Breast epithelium (tissue), 4 donors: ENCODE data around the gene KCNK7. TPM values are rescaled to one million over a fixed set of nuclear protein-coding genes. Genes with fewer than 3 reads are reported as not detected.

ENCODE experiments used
- DNase-seq, 2 donors: peaks; one replicate each; pipeline ENCODE4 v3.0.0-alpha.2; 2019; ENCODE audit warnings: low spot score in 2 of 2
- H3K27ac ChIP-seq, 2 donors: fragments of 200-600 bp; sonication (generic) in 1 of 2; one replicate each; pipeline ENCODE4 v1.5.1; 2016 to 2019; ENCODE audit warnings: mild to moderate bottlenecking in 1 of 2
- H3K27me3 ChIP-seq, 2 donors: fragments of 200-600 bp; sonication (generic) in 1 of 2; one replicate each; pipeline versions ENCODE4 v1.5.1 to v1.6.0; 2017 to 2019; ENCODE audit warnings: control low read depth in 1 of 2, mild to moderate bottlenecking in 1 of 2
- H3K36me3 ChIP-seq: fragments of 200-600 bp; one replicate; pipeline ENCODE4 v1.5.1; 2019
- H3K4me1 ChIP-seq, 2 donors: fragments of 200-600 bp; sonication (generic); one replicate each; pipeline ENCODE4 v1.5.1; 2016 to 2019; ENCODE audit warnings: control low read depth in 1 of 2
- H3K4me3 ChIP-seq, 3 donors: fragments of 200-600 bp; sonication (generic); 1 replicate in 2 of 3; 2 replicates in 1 of 3; pipeline ENCODE4 v1.5.1; 2016 to 2019; ENCODE audit warnings: mild to moderate bottlenecking in 3 of 3, moderate library complexity in 2 of 3
- H3K9me3 ChIP-seq, 2 donors: fragments of 200-600 bp; sonication (generic) in 1 of 2; one replicate each; pipeline ENCODE4 v1.5.1; 2016 to 2019; ENCODE audit warnings: control low read depth in 1 of 2
- CTCF ChIP-seq, 3 donors: fragments of 450-650 bp; IDR thresholded peaks; one replicate each; pipeline ENCODE4 v1.5.1; 2016 to 2017; ENCODE audit warnings: antibody characterized with exemption in 3 of 3, mild to moderate bottlenecking in 3 of 3, moderate library complexity in 3 of 3
- POLR2A ChIP-seq: fragments of 450-650 bp; IDR thresholded peaks from one replicate; pipeline ENCODE4 v1.6.1; 2016; ENCODE audit warnings: antibody characterized with exemption, mild to moderate bottlenecking, moderate library complexity
- POLR2AphosphoS5 ChIP-seq, 3 donors: sonication (generic); formaldehyde crosslinking; IDR thresholded peaks; one replicate each; pipeline ENCODE4 v1.6.1; 2017; ENCODE audit warnings: antibody characterized with exemption in 3 of 3
- intact Hi-C: fragments of 100-400 bp; cut with DNase I; formaldehyde crosslinking; loops from one replicate; pipeline ENCODE4 v1.15.1; 2023; ENCODE audit warnings: low total_unique reads
- total RNA-seq, 3 donors: library from RNA; depleted of rRNA; stranded (reverse); fragments of >200 nt; gene quantifications; one replicate each; pipeline ENCODE4 v1.1.0, GENCODE V29; 2016

Gene KCNK7
- total RNA-seq, 3 donors from 2014 or later = 0.33 to 2.2 (median 0.80) TPM

- Histone ChIP-seq H3K27ac (no peak overlapping the region), H3K4me3 (no peak overlapping the region), H3K9me3 (no peaks in the 10 kb centered on the region), H3K27me3 (no peaks in the 10 kb centered on the region), H3K4me1 (peaks cover 4 to 6% of the 10 kb centered on the region in 2 donors), H3K36me3 (peaks cover 14% of the 10 kb centered on the region)
- intact Hi-C loops = no loop called here
- DNase-seq = no peak
- TF ChIP-seq CTCF (IDR thresholded peaks at IDR 0.05) (no peak), POLR2A (no peak), POLR2AphosphoS5 (IDR thresholded peaks at IDR 0.05) (no peak)
Measured at GRCh38 chr11:65633390-65634108, 37.9 kb upstream of the KCNK7 start.

GRCh38 chr11:65630215-65630614 lies 34.6 kb upstream of the KCNK7 start:
- intact Hi-C loops = no loop called here
- H3K36me3 ChIP-seq = peaks cover 15% of the 10 kb centered on the region

GRCh38 chr11:65629579-65629978 lies 34.0 kb upstream of the KCNK7 start:
- H3K4me3 ChIP-seq = no peak overlapping the region
- no peak for DNase-seq
- H3K4me1 ChIP-seq = no peaks in the 10 kb centered on the region
- intact Hi-C loops = no loop called here
- no peak for TF ChIP-seq POLR2A
- TF ChIP-seq CTCF (IDR thresholded peaks at IDR 0.05) = no peak
- no peak for TF ChIP-seq POLR2AphosphoS5 (IDR thresholded peaks at IDR 0.05)
- no peaks in the 10 kb centered on the region for H3K9me3 ChIP-seq
- no peak overlapping the region for H3K27ac ChIP-seq
- peaks cover 16% of the 10 kb centered on the region for H3K36me3 ChIP-seq
- no peaks in the 10 kb centered on the region for H3K27me3 ChIP-seq

More at GRCh38 chr11:65630215-65630614, 34.6 kb upstream of the KCNK7 start:
- no peak for DNase-seq
- no peak overlapping the region for H3K4me3 ChIP-seq
- H3K27ac ChIP-seq = no peak overlapping the region
- H3K9me3 ChIP-seq = no peaks in the 10 kb centered on the region
- TF ChIP-seq CTCF (IDR thresholded peaks at IDR 0.05) = no peak
- H3K4me1 ChIP-seq = no peaks in the 10 kb centered on the region
- no peaks in the 10 kb centered on the region for H3K27me3 ChIP-seq

- intact Hi-C loops = no loop called here
Measured at GRCh38 chr11:65627202-65627601, 31.6 kb upstream of the KCNK7 start.

More at GRCh38 chr11:65627202-65627601, 31.6 kb upstream of the KCNK7 start:
- Histone ChIP-seq H3K9me3 (no peaks in the 10 kb centered on the region), H3K4me3 (no peak overlapping the region), H3K27ac (no peak overlapping the region), H3K4me1 (no peaks in the 10 kb centered on the region), H3K36me3 (peaks cover 16% of the 10 kb centered on the region), H3K27me3 (no peaks in the 10 kb centered on the region)
- DNase-seq = no peak
- TF ChIP-seq CTCF (IDR thresholded peaks at IDR 0.05) (no peak), POLR2A (no peak), POLR2AphosphoS5 (IDR thresholded peaks at IDR 0.05) (no peak)
